ENCODE data around the gene FRS2. TPM values are rescaled to one million over a fixed set of nuclear protein-coding genes. Genes with fewer than 3 reads are reported as not detected.

FRS2 gene
- total RNA-seq, 1 experiment from 2014 or later = 33.7 TPM

- no CpG with 5 or more reads among the region's 1 CpG for WGBS (ENCODE audit: extremely low coverage, insufficient read length, low lambda C conversion rate)
- no peaks in the 10 kb centered on the region for H3K79me2 ChIP-seq (ENCODE audit: insufficient read depth, low read length)
These were observed 73.9 kb downstream of the FRS2 start for GRCh38 chr12:69544087-69544486.

More at GRCh38 chr12:69544087-69544486, 73.9 kb downstream of the FRS2 start:
- Histone ChIP-seq H4K5ac (ENCODE audit: insufficient read length, low read depth, low read length) (no peak overlapping the region), H2AFZ (ENCODE audit: low read length) (no peak overlapping the region), H3K9ac (ENCODE audit: extremely low read depth, insufficient read length, low read length) (no peak overlapping the region), H2BK5ac (ENCODE audit: insufficient read length, low read length) (no peak overlapping the region), H2BK20ac (ENCODE audit: low read depth, low read length, poor library complexity, severe bottlenecking) (no peak overlapping the region), H3K9me3 (ENCODE audit: control insufficient read depth, low read depth, low read length) (no peaks in the 10 kb centered on the region), H3K23me2 (ENCODE audit: insufficient read length, low read depth, low read length, poor library complexity, severe bottlenecking) (no peaks in the 10 kb centered on the region), H3K4ac (ENCODE audit: low read depth, low read length) (no peak overlapping the region), H2BK120ac (ENCODE audit: low read depth, low read length, poor library complexity, severe bottlenecking) (no peak overlapping the region), H3K18ac (ENCODE audit: insufficient read length, low read depth, low read length) (no peak overlapping the region), H3T11ph (ENCODE audit: low read length) (no peak overlapping the region), H2BK12ac (ENCODE audit: insufficient read length, low read depth, low read length) (no peak overlapping the region), H2BK15ac (ENCODE audit: low read depth, low read length) (no peak overlapping the region), H3K23ac (ENCODE audit: insufficient read length, low read depth, low read length) (no peak overlapping the region), H3K27ac (ENCODE audit: insufficient read length, low read depth, low read length) (no peak overlapping the region), H2AK5ac (ENCODE audit: insufficient read length, low read length) (no peak overlapping the region), H4K20me1 (ENCODE audit: control insufficient read depth, insufficient read depth, insufficient read length) (no peaks in the 10 kb centered on the region), H3K79me1 (ENCODE audit: insufficient read depth, low read depth, low read length, poor library complexity, severe bottlenecking) (peaks cover 3% of the 10 kb centered on the region), H3K14ac (ENCODE audit: insufficient read depth, low read length) (no peak overlapping the region), H3K27me3 (ENCODE audit: insufficient read depth, low read length) (no peaks in the 10 kb centered on the region), H3K56ac (ENCODE audit: insufficient read length, low read depth, low read length) (no peak overlapping the region), H3K4me2 (ENCODE audit: insufficient read depth, insufficient read length, low read length) (no peak overlapping the region), H4K8ac (replicated peaks; ENCODE audit: insufficient read length, low read depth, low read length) (no peak overlapping the region), H3K4me1 (ENCODE audit: insufficient read depth, low read length) (no peaks in the 10 kb centered on the region), H4K91ac (ENCODE audit: insufficient read length, low read depth, low read length) (no peak overlapping the region)
- DNase-seq = no peak
- H3K27me3 Mint-ChIP-seq (ENCODE audit: low read depth) = no peaks in the 10 kb centered on the region
- peaks cover 6 to 8% of the 10 kb centered on the region in 2 experiments for H3K9me3 Mint-ChIP-seq
- peaks cover 16 to 23% (median 16%) of the 10 kb centered on the region in 3 experiments for H3K36me3 Mint-ChIP-seq (ENCODE audit: insufficient read depth in 1 of 3, low read depth in 3 of 3)
- H3K4me1 Mint-ChIP-seq = peaks cover 2 to 6% of the 10 kb centered on the region in 2 experiments
- no peak for TF ChIP-seq CTCF (conservative IDR thresholded peaks at IDR 0.05)
- no peak overlapping the region for H3K4me3 Mint-ChIP-seq
- no peak overlapping the region for H3K27ac Mint-ChIP-seq
